OCI-LY3 (cell line): ENCODE measurements around the gene SP140.
"Not testable (repeated sequence)": the region's sequence is repeated elsewhere in the genome, so short reads cannot be mapped to it uniquely, and the experiment has no call there.

Experiments
- H2AFZ ChIP-seq: fragments of 200-600, 300-600 bp; shearing (Covaris generic); 2 replicates; pipeline ENCODE4 v1.6.0; 2014; ENCODE audit warnings: antibody characterized with exemption, low read depth, low read length
- H3K27ac ChIP-seq: fragments of 200-600, 300-600 bp; sonication (generic); 2 replicates; pipeline ENCODE4 v1.5.1; 2014; ENCODE audit warnings: mild to moderate bottlenecking, low read length, moderate library complexity, mixed read lengths
- H3K27me3 ChIP-seq: fragments of 200-600, 300-600 bp; sonication (generic); 2 replicates; pipeline ENCODE4 v1.6.1; 2014; ENCODE audit warnings: low read depth, low read length, mixed read lengths
- H3K36me3 ChIP-seq: fragments of 200-600, 300-600 bp; sonication (generic); replicated peaks from 2 replicates; pipeline ENCODE3; 2014; ENCODE audit warnings: low read depth, low read length, mixed read lengths
- H3K4me1 ChIP-seq: fragments of 300-600, 200-600 bp; sonication (generic); 2 replicates; pipeline ENCODE4 v1.6.1; 2014; ENCODE audit warnings: low read length, mixed read lengths
- H3K4me2 ChIP-seq: fragments of 200-600, 300-600 bp; sonication (generic); 2 replicates; pipeline ENCODE4 v1.6.1; 2014; ENCODE audit warnings: low read length, mixed read lengths
- H3K4me3 ChIP-seq: fragments of 300-600, 200-600 bp; sonication (generic); 2 replicates; pipeline ENCODE4 v1.5.1; 2014; ENCODE audit warnings: antibody characterized with exemption, mild to moderate bottlenecking, low read length, moderate library complexity
- H3K79me2 ChIP-seq: fragments of 300-600, 200-600 bp; shearing (Covaris generic); 2 replicates; pipeline ENCODE4 v1.6.1; 2014; ENCODE audit warnings: mild to moderate bottlenecking, low read length, mixed read lengths
- H3K9ac ChIP-seq: fragments of 300-600, 200-600 bp; shearing (Covaris generic); 2 replicates; pipeline ENCODE4 v1.6.0; 2014; ENCODE audit warnings: mild to moderate bottlenecking, low read length, moderate library complexity
- H3K9me3 ChIP-seq: fragments of 200-600, 300-600 bp; shearing (Covaris generic); 2 replicates; pipeline ENCODE4 v1.6.1; 2014; ENCODE audit warnings: low read length, mixed read lengths; ENCODE audit not compliant: insufficient read depth
- H4K20me1 ChIP-seq: fragments of 200-600, 300-600 bp; sonication (generic); 2 replicates; pipeline ENCODE4 v1.6.1; 2016; ENCODE audit warnings: low read length, mixed read lengths; ENCODE audit not compliant: insufficient read depth
- CTCF ChIP-seq: fragments of 200-600, 300-600 bp; sonication (generic); IDR thresholded peaks from 2 replicates; pipeline ENCODE4 v1.5.1; 2014; ENCODE audit warnings: antibody characterized with exemption, low read length, low read depth
- EZH2phosphoT487 ChIP-seq: fragments of 200-600 bp; shearing (Covaris generic); IDR thresholded peaks from 2 replicates; pipeline ENCODE4 v1.6.1; 2018; ENCODE audit warnings: antibody characterized with exemption, mixed run types, low read depth

Gene SP140

GRCh38 chr2:230282936-230283335 is 57.4 kb downstream of the SP140 start:
- Histone ChIP-seq H3K4me2 (no peak overlapping the region), H3K4me3 (no peak overlapping the region), H4K20me1 (0 out of 2 replicates have a peak, but pooled peaks cover 3% of the 10 kb centered on the region), H3K79me2 (peaks cover 4% of the 10 kb centered on the region; the same call in 1 of the 2 replicates), H3K9me3 (no peaks in the 10 kb centered on the region), H3K27me3 (no peaks in the 10 kb centered on the region), H3K9ac (no peak overlapping the region), H3K36me3 (peaks cover 45% of the 10 kb centered on the region), H3K27ac (no peak overlapping the region), H2AFZ (no peak overlapping the region), H3K4me1 (no peaks in the 10 kb centered on the region)
- no peak for TF ChIP-seq CTCF
- no peak for TF ChIP-seq EZH2phosphoT487

GRCh38 chr2:230286048-230286447 is 60.5 kb downstream of the SP140 start:
- H4K20me1 ChIP-seq = no peaks in the 10 kb centered on the region
- no peaks in the 10 kb centered on the region for H3K79me2 ChIP-seq
- H3K4me1 ChIP-seq = no peaks in the 10 kb centered on the region
- no peaks in the 10 kb centered on the region for H3K27me3 ChIP-seq
- no peak overlapping the region for H3K27ac ChIP-seq
- no peak overlapping the region for H3K4me3 ChIP-seq
- no peaks in the 10 kb centered on the region for H3K9me3 ChIP-seq
- H2AFZ ChIP-seq = no peak overlapping the region
- H3K9ac ChIP-seq = no peak overlapping the region
- no peak for TF ChIP-seq EZH2phosphoT487
- no peak for TF ChIP-seq CTCF
- peaks cover 52% of the 10 kb centered on the region for H3K36me3 ChIP-seq
- no peak overlapping the region for H3K4me2 ChIP-seq

- not testable (repeated sequence) for H3K4me3 ChIP-seq, H2AFZ ChIP-seq, H3K27ac ChIP-seq, H3K4me1 ChIP-seq, H3K79me2 ChIP-seq, H3K27me3 ChIP-seq, H3K4me2 ChIP-seq, H4K20me1 ChIP-seq, H3K9ac ChIP-seq, H3K9me3 ChIP-seq
- H3K36me3 ChIP-seq = peaks cover 73% of the 10 kb centered on the region
Observed at GRCh38 chr2:230289311-230289710, 63.8 kb downstream of the SP140 start.

- H3K36me3 ChIP-seq = peaks cover 90% of the 10 kb centered on the region
- TF ChIP-seq CTCF (no peak), EZH2phosphoT487 (no peak)
- H3K4me2 ChIP-seq = no peak overlapping the region
- no peaks in the 10 kb centered on the region for H4K20me1 ChIP-seq
- H3K4me3 ChIP-seq = no peak overlapping the region
- H3K27ac ChIP-seq = no peak overlapping the region
- H2AFZ ChIP-seq = no peak overlapping the region
- no peaks in the 10 kb centered on the region for H3K27me3 ChIP-seq
- no peaks in the 10 kb centered on the region for H3K79me2 ChIP-seq
- no peak overlapping the region for H3K9ac ChIP-seq
- H3K4me1 ChIP-seq = no peaks in the 10 kb centered on the region
- H3K9me3 ChIP-seq = no peaks in the 10 kb centered on the region
Observed at GRCh38 chr2:230295192-230295591, 69.7 kb downstream of the SP140 start.

GRCh38 chr2:230296917-230297316 is 71.4 kb downstream of the SP140 start:
- H2AFZ ChIP-seq = no peak overlapping the region
- H3K27me3 ChIP-seq = no peaks in the 10 kb centered on the region
- no peak overlapping the region for H3K4me3 ChIP-seq
- no peaks in the 10 kb centered on the region for H3K79me2 ChIP-seq
- no peak overlapping the region for H3K9ac ChIP-seq
- no peaks in the 10 kb centered on the region for H3K4me1 ChIP-seq
- H3K4me2 ChIP-seq = no peak overlapping the region
- H4K20me1 ChIP-seq = no peaks in the 10 kb centered on the region
- no peak overlapping the region for H3K27ac ChIP-seq
- H3K9me3 ChIP-seq = no peaks in the 10 kb centered on the region
- TF ChIP-seq CTCF (no peak), EZH2phosphoT487 (no peak)
- peaks cover 83% of the 10 kb centered on the region for H3K36me3 ChIP-seq
